K562 (cell line): Measurements from ENCODE around the gene TNFRSF18. TPM values are rescaled to one million over a fixed set of nuclear protein-coding genes. Genes with fewer than 3 reads are reported as not detected.

Experiments used
- CHCHD3 ChIP-seq: fragments of 250-450 bp; sonication (Bioruptor Pico); IDR thresholded peaks from 2 replicates; pipeline ENCODE4 v2.1.2; 2022; ENCODE audit warnings: mild to moderate bottlenecking
- DMBX1 ChIP-seq: fragments of 250-450 bp; sonication (Bioruptor Pico); IDR thresholded peaks from 2 replicates; pipeline ENCODE4 v1.8.0; 2022; ENCODE audit warnings: inconsistent platforms, mild to moderate bottlenecking, moderate library complexity, borderline replicate concordance
- MXI1 ChIP-seq: IDR thresholded peaks from 2 replicates; pipeline ENCODE4 v1.6.1; 2011; ENCODE audit warnings: low read depth, mild to moderate bottlenecking, improper control_type of control experiment, low read length
- NFE2L1 ChIP-seq: fragments of 450-650 bp; IDR thresholded peaks from 2 replicates; pipeline ENCODE4 v1.6.1; 2016; ENCODE audit warnings: missing genetic modification characterization, low read depth, mild to moderate bottlenecking, missing compliant biosample characterization, moderate library complexity, borderline replicate concordance
- SIX5 ChIP-seq, 2 experiments: IDR thresholded peaks; 2 replicates each; pipeline ENCODE4 v1.6.1; 2011; ENCODE audit warnings: low read length in 2 of 2, borderline replicate concordance in 1 of 2, low read depth in 1 of 2, mild to moderate bottlenecking in 1 of 2, moderate library complexity in 1 of 2; ENCODE audit not compliant: insufficient read depth in 1 of 2
- SMAD2 ChIP-seq: fragments of 150-350 bp; IDR thresholded peaks from 2 replicates; pipeline ENCODE4 v1.6.1; 2014; ENCODE audit warnings: low read depth, mild to moderate bottlenecking, low read length
- SMARCA5 ChIP-seq: fragments of 450-650 bp; IDR thresholded peaks from 2 replicates; pipeline ENCODE4 v1.6.1; 2016
- SNIP1 ChIP-seq: fragments of 450-650 bp; IDR thresholded peaks from 2 replicates; pipeline ENCODE4 v1.7.1; 2017; ENCODE audit warnings: low read depth, mild to moderate bottlenecking
- STAG1 ChIP-seq: sonication (generic); formaldehyde crosslinking; IDR thresholded peaks from 2 replicates; pipeline ENCODE4 v1.5.0; 2020; ENCODE audit warnings: missing genetic modification reagents, borderline replicate concordance
- TEAD1 ChIP-seq, 2 experiments: fragments of 450-650 bp in 1 of 2; sonication (generic) in 1 of 2; formaldehyde crosslinking; IDR thresholded peaks; 2 replicates each; pipeline versions ENCODE4 v1.4.0 to v1.8.0; 2020 to 2022; ENCODE audit warnings: mild to moderate bottlenecking in 2 of 2, missing genetic modification reagents in 1 of 2
- ZNF121 ChIP-seq: sonication (generic); formaldehyde crosslinking; conservative IDR thresholded peaks from 2 replicates; pipeline ENCODE4 v1.8.0; 2022; ENCODE audit warnings: missing genetic modification reagents
- ZNF143 ChIP-seq: sonication (generic); formaldehyde crosslinking; IDR thresholded peaks from 2 replicates; pipeline ENCODE4 v1.9.0; 2022; ENCODE audit warnings: mild to moderate bottlenecking, missing genetic modification reagents
- ZNF668 ChIP-seq: fragments of 250-450 bp; sonication (Bioruptor Pico); IDR thresholded peaks from 2 replicates; pipeline ENCODE4 v1.8.0; 2022; ENCODE audit warnings: mild to moderate bottlenecking, inconsistent platforms
- ZNF830 ChIP-seq: fragments of 250-450 bp; sonication (Bioruptor Pico); IDR thresholded peaks from 2 replicates; pipeline ENCODE4 v1.5.0; 2021; ENCODE audit warnings: mild to moderate bottlenecking
- polyA plus RNA-seq, 8 experiments: library from polyadenylated mRNA; depleted of rRNA in 4 of 8; stranded (reverse) in 5 of 8; unstranded in 3 of 8; fragments of >200 nt; fragmentation: Nextera tagmentation in 2 of 8; fragmentation: Illumina TruSeq in 1 of 8; extraction: Ambion mirVana in 2 of 8; extraction: Trizol in 1 of 8; gene quantifications; 2 replicates each; pipeline versions ENCODE4 v1.2.1 to v1.2.3, GENCODE V29; 2011 to 2014; ENCODE audit warnings: inconsistent platforms in 1 of 8, missing spikeins in 1 of 8
- total RNA-seq, 7 experiments: library from RNA; depleted of rRNA in 6 of 7; stranded (reverse); fragments of >200 nt in 6 of 7; fragmentation: Illumina TruSeq in 2 of 7; extraction: Trizol in 2 of 7; gene quantifications; 2 replicates each; pipeline versions ENCODE4 v1.2.1 to v1.2.3, GENCODE V29; 2011 to 2021; ENCODE audit warnings: low replicate concordance in 1 of 7
- TF ChIP-seq, protein P1 (sequence below): fragments of 450-650 bp; IDR thresholded peaks from 2 replicates; pipeline ENCODE4 v1.6.1; 2018; ENCODE audit not compliant: partially characterized antibody
- TF ChIP-seq, protein P2 (sequence below): fragments of 200-800 bp; sonication (Bioruptor generic); IDR thresholded peaks from 2 replicates; pipeline ENCODE4 v1.6.1; 2016; ENCODE audit warnings: missing genetic modification characterization, missing compliant biosample characterization
- TF ChIP-seq, protein P3 (sequence below): fragments of 200-400 bp; formaldehyde crosslinking; IDR thresholded peaks from 2 replicates; pipeline ENCODE4 v1.6.1; 2017; ENCODE audit warnings: mild to moderate bottlenecking, low read depth, low read length, moderate library complexity

TNFRSF18 gene
- total and polyA plus RNA-seq, 9 of the 15 experiments (the other 6 are each of a cell fraction or from before 2014, with no cell fraction given) = 0.24 to 0.27 TPM; not detected in 7

DNA sequence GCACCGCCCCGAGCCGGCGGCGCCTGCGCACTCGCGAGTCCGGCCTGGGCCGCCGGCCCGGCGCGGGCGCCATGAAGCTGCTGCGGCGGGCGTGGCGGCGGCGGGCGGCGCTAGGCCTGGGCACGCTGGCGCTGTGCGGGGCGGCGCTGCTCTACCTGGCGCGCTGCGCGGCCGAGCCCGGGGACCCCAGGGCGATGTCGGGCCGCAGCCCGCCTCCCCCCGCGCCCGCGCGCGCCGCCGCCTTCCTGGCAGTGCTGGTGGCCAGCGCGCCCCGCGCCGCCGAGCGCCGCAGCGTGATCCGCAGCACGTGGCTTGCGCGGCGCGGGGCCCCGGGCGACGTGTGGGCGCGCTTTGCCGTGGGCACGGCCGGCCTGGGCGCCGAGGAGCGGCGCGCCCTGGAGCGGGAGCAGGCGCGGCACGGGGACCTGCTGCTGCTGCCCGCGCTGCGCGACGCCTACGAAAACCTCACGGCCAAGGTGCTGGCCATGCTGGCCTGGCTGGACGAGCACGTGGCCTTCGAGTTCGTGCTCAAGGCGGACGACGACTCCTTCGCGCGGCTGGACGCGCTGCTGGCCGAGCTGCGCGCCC lies 25.9 kb upstream of the TNFRSF18 start, which contains the start of gene B3GALT6 (continued):
- peak; percentile 93 for TF ChIP-seq DMBX1
- no peak for TF ChIP-seq ZNF830 (CRISPR knock-in tag)
- no peak for TF ChIP-seq CHCHD3 (CRISPR knock-in tag)
- TF ChIP-seq, protein P1, sequence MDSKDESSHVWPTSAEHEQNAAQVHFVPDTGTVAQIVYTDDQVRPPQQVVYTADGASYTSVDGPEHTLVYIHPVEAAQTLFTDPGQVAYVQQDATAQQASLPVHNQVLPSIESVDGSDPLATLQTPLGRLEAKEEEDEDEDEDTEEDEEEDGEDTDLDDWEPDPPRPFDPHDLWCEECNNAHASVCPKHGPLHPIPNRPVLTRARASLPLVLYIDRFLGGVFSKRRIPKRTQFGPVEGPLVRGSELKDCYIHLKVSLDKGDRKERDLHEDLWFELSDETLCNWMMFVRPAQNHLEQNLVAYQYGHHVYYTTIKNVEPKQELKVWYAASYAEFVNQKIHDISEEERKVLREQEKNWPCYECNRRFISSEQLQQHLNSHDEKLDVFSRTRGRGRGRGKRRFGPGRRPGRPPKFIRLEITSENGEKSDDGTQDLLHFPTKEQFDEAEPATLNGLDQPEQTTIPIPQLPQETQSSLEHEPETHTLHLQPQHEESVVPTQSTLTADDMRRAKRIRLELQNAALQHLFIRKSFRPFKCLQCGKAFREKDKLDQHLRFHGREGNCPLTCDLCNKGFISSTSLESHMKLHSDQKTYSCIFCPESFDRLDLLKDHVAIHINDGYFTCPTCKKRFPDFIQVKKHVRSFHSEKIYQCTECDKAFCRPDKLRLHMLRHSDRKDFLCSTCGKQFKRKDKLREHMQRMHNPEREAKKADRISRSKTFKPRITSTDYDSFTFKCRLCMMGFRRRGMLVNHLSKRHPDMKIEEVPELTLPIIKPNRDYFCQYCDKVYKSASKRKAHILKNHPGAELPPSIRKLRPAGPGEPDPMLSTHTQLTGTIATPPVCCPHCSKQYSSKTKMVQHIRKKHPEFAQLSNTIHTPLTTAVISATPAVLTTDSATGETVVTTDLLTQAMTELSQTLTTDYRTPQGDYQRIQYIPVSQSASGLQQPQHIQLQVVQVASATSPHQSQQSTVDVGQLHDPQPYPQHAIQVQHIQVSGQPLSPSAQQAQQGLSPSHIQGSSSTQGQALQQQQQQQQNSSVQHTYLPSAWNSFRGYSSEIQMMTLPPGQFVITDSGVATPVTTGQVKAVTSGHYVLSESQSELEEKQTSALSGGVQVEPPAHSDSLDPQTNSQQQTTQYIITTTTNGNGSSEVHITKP = no peak
- no peak for TF ChIP-seq ZNF143 (CRISPR knock-in tag)
- TF ChIP-seq, protein P2, sequence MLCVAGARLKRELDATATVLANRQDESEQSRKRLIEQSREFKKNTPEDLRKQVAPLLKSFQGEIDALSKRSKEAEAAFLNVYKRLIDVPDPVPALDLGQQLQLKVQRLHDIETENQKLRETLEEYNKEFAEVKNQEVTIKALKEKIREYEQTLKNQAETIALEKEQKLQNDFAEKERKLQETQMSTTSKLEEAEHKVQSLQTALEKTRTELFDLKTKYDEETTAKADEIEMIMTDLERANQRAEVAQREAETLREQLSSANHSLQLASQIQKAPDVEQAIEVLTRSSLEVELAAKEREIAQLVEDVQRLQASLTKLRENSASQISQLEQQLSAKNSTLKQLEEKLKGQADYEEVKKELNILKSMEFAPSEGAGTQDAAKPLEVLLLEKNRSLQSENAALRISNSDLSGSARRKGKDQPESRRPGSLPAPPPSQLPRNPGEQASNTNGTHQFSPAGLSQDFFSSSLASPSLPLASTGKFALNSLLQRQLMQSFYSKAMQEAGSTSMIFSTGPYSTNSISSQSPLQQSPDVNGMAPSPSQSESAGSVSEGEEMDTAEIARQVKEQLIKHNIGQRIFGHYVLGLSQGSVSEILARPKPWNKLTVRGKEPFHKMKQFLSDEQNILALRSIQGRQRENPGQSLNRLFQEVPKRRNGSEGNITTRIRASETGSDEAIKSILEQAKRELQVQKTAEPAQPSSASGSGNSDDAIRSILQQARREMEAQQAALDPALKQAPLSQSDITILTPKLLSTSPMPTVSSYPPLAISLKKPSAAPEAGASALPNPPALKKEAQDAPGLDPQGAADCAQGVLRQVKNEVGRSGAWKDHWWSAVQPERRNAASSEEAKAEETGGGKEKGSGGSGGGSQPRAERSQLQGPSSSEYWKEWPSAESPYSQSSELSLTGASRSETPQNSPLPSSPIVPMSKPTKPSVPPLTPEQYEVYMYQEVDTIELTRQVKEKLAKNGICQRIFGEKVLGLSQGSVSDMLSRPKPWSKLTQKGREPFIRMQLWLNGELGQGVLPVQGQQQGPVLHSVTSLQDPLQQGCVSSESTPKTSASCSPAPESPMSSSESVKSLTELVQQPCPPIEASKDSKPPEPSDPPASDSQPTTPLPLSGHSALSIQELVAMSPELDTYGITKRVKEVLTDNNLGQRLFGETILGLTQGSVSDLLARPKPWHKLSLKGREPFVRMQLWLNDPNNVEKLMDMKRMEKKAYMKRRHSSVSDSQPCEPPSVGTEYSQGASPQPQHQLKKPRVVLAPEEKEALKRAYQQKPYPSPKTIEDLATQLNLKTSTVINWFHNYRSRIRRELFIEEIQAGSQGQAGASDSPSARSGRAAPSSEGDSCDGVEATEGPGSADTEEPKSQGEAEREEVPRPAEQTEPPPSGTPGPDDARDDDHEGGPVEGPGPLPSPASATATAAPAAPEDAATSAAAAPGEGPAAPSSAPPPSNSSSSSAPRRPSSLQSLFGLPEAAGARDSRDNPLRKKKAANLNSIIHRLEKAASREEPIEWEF (CRISPR knock-in tag) = peak; percentile 73; the same call in 1 of the 2 replicates
- no peak for TF ChIP-seq NFE2L1 (tag)
- TF ChIP-seq TEAD1 (CRISPR knock-in tag; IDR thresholded peaks at IDR 0.05) = peak in 1 of 2 experiments; percentile 67; a peak in 1 of 4 replicates
- no peak for TF ChIP-seq MXI1
- TF ChIP-seq, protein P3, sequence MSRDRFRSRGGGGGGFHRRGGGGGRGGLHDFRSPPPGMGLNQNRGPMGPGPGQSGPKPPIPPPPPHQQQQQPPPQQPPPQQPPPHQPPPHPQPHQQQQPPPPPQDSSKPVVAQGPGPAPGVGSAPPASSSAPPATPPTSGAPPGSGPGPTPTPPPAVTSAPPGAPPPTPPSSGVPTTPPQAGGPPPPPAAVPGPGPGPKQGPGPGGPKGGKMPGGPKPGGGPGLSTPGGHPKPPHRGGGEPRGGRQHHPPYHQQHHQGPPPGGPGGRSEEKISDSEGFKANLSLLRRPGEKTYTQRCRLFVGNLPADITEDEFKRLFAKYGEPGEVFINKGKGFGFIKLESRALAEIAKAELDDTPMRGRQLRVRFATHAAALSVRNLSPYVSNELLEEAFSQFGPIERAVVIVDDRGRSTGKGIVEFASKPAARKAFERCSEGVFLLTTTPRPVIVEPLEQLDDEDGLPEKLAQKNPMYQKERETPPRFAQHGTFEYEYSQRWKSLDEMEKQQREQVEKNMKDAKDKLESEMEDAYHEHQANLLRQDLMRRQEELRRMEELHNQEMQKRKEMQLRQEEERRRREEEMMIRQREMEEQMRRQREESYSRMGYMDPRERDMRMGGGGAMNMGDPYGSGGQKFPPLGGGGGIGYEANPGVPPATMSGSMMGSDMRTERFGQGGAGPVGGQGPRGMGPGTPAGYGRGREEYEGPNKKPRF = no peak
- peak; percentile 47; the same call in 1 of the 2 replicates for TF ChIP-seq STAG1
- TF ChIP-seq ZNF668 (CRISPR knock-in tag) = peak; percentile 87; the same call in 1 of the 2 replicates
- TF ChIP-seq ZNF121 (CRISPR knock-in tag) = no peak
- TF ChIP-seq SMAD2 = no peak
- TF ChIP-seq SNIP1 = no peak
- no peak for TF ChIP-seq SMARCA5
- TF ChIP-seq SIX5 (IDR thresholded peaks at IDR 0.05; ENCODE audit: borderline replicate concordance in 1 of 2, insufficient read depth in 1 of 2, low read depth in 1 of 2, low read length in 2 of 2) = no peak
